ENCODE results near the gene IP6K3. TPM values are rescaled to one million over a fixed set of nuclear protein-coding genes. Genes with fewer than 3 reads are reported as not detected.

Gene IP6K3
- polyA plus RNA-seq, 1 of the 3 experiments (the other 2 are of a cell fraction), result 0.21 TPM

DNA sequence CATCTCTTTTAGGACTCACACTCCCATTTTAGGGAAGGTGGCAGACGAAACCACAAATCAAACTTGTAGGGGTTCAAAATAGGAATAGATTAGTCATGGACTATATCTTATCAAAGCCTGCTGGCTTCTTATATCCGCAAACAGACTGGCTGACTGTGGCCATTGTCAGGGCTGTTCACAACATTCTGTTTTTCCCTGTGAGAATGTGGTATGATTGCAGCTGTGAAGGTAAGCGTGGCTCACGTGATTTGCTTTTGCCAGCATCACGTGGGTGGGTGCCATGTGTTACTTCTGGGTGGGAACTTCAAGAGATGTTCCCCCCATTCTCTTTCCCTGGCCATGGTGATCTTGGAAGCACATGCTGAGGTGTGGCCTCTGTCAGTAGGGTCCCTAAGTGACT is 5.9 kb downstream of the IP6K3 start:
- Histone ChIP-seq H3K27me3 (ENCODE audit: insufficient read depth) (no peaks in the 10 kb centered on the region), H3K79me2 (ENCODE audit: insufficient read depth) (no peaks in the 10 kb centered on the region), H3K4me1 (ENCODE audit: control insufficient read depth in 1 of 2, insufficient read depth in 2 of 2, low read depth in 1 of 2, low read length in 1 of 2) (peaks cover 5 to 35% of the 10 kb centered on the region in 2 experiments; a peak in 1 of 4 replicates), H2AFZ (ENCODE audit: low read depth) (no peak overlapping the region), H3K4me3 (ENCODE audit: low read depth in 2 of 2, low read length in 1 of 2) (no peak overlapping the region), H4K20me1 (ENCODE audit: insufficient read depth) (no peaks in the 10 kb centered on the region), H3K9me3 (no peaks in the 10 kb centered on the region), H3K4me2 (no peak overlapping the region), H3K9me2 (no peaks in the 10 kb centered on the region), H3K27ac (ENCODE audit: low read depth in 2 of 2, low read length in 1 of 2) (no peak overlapping the region), H3F3A (replicated peaks; ENCODE audit: insufficient read depth) (no peaks in the 10 kb centered on the region), H3K9ac (no peak overlapping the region), H3K36me3 (replicated peaks in 1 of 2; ENCODE audit: control insufficient read depth in 1 of 2, insufficient read depth in 2 of 2, low read length in 1 of 2) (no peaks in the 10 kb centered on the region)
- no peak for TF ChIP-seq FOXJ3 (CRISPR knock-in tag; IDR thresholded peaks at IDR 0.05)
- TF ChIP-seq MXI1 (IDR thresholded peaks at IDR 0.05; ENCODE audit: low read depth, low read length), result no peak
- TF ChIP-seq ELF1 (IDR thresholded peaks at IDR 0.05), result no peak
- no peak for TF ChIP-seq FOSL2 (IDR thresholded peaks at IDR 0.05; ENCODE audit: borderline replicate concordance, low read depth)
- TF ChIP-seq RFX5 (IDR thresholded peaks at IDR 0.05; ENCODE audit: low read length), result no peak
- TF ChIP-seq GATA2 (CRISPR knock-in tag; IDR thresholded peaks at IDR 0.05), result no peak
- no peak for TF ChIP-seq FOXM1 (IDR thresholded peaks at IDR 0.05; ENCODE audit: low read depth)
- TF ChIP-seq, protein P1, sequence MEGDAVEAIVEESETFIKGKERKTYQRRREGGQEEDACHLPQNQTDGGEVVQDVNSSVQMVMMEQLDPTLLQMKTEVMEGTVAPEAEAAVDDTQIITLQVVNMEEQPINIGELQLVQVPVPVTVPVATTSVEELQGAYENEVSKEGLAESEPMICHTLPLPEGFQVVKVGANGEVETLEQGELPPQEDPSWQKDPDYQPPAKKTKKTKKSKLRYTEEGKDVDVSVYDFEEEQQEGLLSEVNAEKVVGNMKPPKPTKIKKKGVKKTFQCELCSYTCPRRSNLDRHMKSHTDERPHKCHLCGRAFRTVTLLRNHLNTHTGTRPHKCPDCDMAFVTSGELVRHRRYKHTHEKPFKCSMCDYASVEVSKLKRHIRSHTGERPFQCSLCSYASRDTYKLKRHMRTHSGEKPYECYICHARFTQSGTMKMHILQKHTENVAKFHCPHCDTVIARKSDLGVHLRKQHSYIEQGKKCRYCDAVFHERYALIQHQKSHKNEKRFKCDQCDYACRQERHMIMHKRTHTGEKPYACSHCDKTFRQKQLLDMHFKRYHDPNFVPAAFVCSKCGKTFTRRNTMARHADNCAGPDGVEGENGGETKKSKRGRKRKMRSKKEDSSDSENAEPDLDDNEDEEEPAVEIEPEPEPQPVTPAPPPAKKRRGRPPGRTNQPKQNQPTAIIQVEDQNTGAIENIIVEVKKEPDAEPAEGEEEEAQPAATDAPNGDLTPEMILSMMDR (IDR thresholded peaks at IDR 0.05), result no peak
- TF ChIP-seq POLR2AphosphoS5 (IDR thresholded peaks at IDR 0.05; ENCODE audit: low read depth, low read length), result no peak
- TF ChIP-seq NRF1 (IDR thresholded peaks at IDR 0.05; ENCODE audit: low read depth, low read length), result no peak
- TF ChIP-seq, protein P2, sequence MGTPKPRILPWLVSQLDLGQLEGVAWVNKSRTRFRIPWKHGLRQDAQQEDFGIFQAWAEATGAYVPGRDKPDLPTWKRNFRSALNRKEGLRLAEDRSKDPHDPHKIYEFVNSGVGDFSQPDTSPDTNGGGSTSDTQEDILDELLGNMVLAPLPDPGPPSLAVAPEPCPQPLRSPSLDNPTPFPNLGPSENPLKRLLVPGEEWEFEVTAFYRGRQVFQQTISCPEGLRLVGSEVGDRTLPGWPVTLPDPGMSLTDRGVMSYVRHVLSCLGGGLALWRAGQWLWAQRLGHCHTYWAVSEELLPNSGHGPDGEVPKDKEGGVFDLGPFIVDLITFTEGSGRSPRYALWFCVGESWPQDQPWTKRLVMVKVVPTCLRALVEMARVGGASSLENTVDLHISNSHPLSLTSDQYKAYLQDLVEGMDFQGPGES (IDR thresholded peaks at IDR 0.05; ENCODE audit: low read depth, low read length), result no peak
- no peak for TF ChIP-seq TAF1 (IDR thresholded peaks at IDR 0.05; ENCODE audit: borderline replicate concordance, low read depth, low read length)
- TF ChIP-seq, protein P3, sequence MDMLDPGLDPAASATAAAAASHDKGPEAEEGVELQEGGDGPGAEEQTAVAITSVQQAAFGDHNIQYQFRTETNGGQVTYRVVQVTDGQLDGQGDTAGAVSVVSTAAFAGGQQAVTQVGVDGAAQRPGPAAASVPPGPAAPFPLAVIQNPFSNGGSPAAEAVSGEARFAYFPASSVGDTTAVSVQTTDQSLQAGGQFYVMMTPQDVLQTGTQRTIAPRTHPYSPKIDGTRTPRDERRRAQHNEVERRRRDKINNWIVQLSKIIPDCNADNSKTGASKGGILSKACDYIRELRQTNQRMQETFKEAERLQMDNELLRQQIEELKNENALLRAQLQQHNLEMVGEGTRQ (IDR thresholded peaks at IDR 0.05; ENCODE audit: borderline replicate concordance, low read depth, low read length), result no peak
- no peak for TF ChIP-seq GABPA (IDR thresholded peaks at IDR 0.05; ENCODE audit: low read depth)
- ChIA-PET CTCF (interaction anchor here (0.9 to 1.0 kb wide), 2 partner anchors 31 to 413 kb away, joined by 3 to 4 read pairs; no protein-coding TSS in a partner anchor), POLR2A (interaction anchor here (0.7 to 2.0 kb wide), 2 partner anchors 9 to 30 kb away, joined by 3 to 7 read pairs; partner anchors contain the start of gene UQCC2)
- WGBS (ENCODE audit: low lambda C conversion rate), result 78% methylated on average over 5 of the region's 5 CpGs
- no peak for DNase-seq

DNA sequence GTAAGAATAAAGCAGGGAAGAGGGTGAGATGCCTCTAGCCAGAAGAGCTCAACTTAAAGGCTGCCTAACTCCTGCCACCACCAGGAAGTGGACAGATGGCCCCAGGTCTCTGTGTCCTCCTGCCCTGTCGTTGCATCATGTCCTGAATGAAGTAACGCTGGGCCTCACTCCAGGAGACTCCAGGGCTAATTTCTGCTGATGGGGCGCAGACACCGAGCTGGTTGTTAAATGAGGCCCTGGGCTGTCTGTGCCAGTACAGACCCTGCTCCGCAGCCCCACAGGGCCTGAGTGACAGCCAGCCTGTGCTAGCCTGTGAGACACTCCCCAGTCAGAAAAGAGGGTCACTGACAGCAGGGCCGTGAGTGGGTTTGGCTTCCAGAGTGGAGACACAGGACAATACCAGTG is 6.5 kb downstream of the IP6K3 start:
- Histone ChIP-seq H3K4me1 (ENCODE audit: control insufficient read depth in 1 of 2, insufficient read depth in 2 of 2, low read depth in 1 of 2, low read length in 1 of 2) (peaks cover 0 to 31% of the 10 kb centered on the region in 2 experiments; a peak in 1 of 4 replicates), H3K4me2 (no peak overlapping the region), H2AFZ (ENCODE audit: low read depth) (no peak overlapping the region), H3K9me2 (no peaks in the 10 kb centered on the region), H3K9ac (no peak overlapping the region), H4K20me1 (ENCODE audit: insufficient read depth) (no peaks in the 10 kb centered on the region), H3K27ac (ENCODE audit: low read depth in 2 of 2, low read length in 1 of 2) (no peak overlapping the region), H3K27me3 (ENCODE audit: insufficient read depth) (no peaks in the 10 kb centered on the region), H3K36me3 (replicated peaks in 1 of 2; ENCODE audit: control insufficient read depth in 1 of 2, insufficient read depth in 2 of 2, low read length in 1 of 2) (no peaks in the 10 kb centered on the region), H3K4me3 (ENCODE audit: low read depth in 2 of 2, low read length in 1 of 2) (no peak overlapping the region), H3K9me3 (no peaks in the 10 kb centered on the region), H3F3A (replicated peaks; ENCODE audit: insufficient read depth) (no peaks in the 10 kb centered on the region), H3K79me2 (ENCODE audit: insufficient read depth) (no peaks in the 10 kb centered on the region)
- TF ChIP-seq FOXM1 (IDR thresholded peaks at IDR 0.05; ENCODE audit: low read depth) (no peak), RXRA (IDR thresholded peaks at IDR 0.05; ENCODE audit: borderline replicate concordance, low read depth) (no peak), RFX5 (IDR thresholded peaks at IDR 0.05; ENCODE audit: low read length) (no peak), MEF2A (IDR thresholded peaks at IDR 0.05; ENCODE audit: borderline replicate concordance, low read depth) (no peak), GABPA (IDR thresholded peaks at IDR 0.05; ENCODE audit: low read depth) (no peak), JUND (IDR thresholded peaks at IDR 0.05) (no peak), FOSL2 (IDR thresholded peaks at IDR 0.05; ENCODE audit: borderline replicate concordance, low read depth) (no peak), SIN3A (IDR thresholded peaks at IDR 0.05; ENCODE audit: borderline replicate concordance, low read depth, low read length) (no peak), RCOR1 (IDR thresholded peaks at IDR 0.05; ENCODE audit: low read length) (no peak)
- TF ChIP-seq, protein P4, sequence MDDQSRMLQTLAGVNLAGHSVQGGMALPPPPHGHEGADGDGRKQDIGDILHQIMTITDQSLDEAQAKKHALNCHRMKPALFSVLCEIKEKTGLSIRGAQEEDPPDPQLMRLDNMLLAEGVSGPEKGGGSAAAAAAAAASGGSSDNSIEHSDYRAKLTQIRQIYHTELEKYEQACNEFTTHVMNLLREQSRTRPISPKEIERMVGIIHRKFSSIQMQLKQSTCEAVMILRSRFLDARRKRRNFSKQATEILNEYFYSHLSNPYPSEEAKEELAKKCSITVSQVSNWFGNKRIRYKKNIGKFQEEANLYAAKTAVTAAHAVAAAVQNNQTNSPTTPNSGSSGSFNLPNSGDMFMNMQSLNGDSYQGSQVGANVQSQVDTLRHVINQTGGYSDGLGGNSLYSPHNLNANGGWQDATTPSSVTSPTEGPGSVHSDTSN (IDR thresholded peaks at IDR 0.05), result no peak
- TF ChIP-seq, protein P5, sequence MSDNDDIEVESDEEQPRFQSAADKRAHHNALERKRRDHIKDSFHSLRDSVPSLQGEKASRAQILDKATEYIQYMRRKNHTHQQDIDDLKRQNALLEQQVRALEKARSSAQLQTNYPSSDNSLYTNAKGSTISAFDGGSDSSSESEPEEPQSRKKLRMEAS (IDR thresholded peaks at IDR 0.05; ENCODE audit: low read depth), result no peak
- TF ChIP-seq, protein P2 (IDR thresholded peaks at IDR 0.05; ENCODE audit: low read depth, low read length), result no peak
- CTCF ChIA-PET, result interaction anchor here (0.9 to 1.5 kb wide), 5 partner anchors 29 to 414 kb away, joined by 3 to 11 read pairs (median 4); partner anchors contain the start of gene UQCC2
- WGBS (ENCODE audit: low lambda C conversion rate), result 50% methylated on average over 1 of the region's 6 CpGs
- POLR2A ChIA-PET, result interaction anchor here (2.0 kb wide), 1 partner anchor 29 kb away, joined by 7 read pairs; the partner anchor contains the start of gene UQCC2
- no peak for DNase-seq

All from SK-N-SH (cell line).